ENCODE data around the gene NLGN4Y.

Gene NLGN4Y

GRCh38 chrY:14679181-14679580 lies 154.9 kb downstream of the NLGN4Y start:
- DNase-seq: no peak

DNA sequence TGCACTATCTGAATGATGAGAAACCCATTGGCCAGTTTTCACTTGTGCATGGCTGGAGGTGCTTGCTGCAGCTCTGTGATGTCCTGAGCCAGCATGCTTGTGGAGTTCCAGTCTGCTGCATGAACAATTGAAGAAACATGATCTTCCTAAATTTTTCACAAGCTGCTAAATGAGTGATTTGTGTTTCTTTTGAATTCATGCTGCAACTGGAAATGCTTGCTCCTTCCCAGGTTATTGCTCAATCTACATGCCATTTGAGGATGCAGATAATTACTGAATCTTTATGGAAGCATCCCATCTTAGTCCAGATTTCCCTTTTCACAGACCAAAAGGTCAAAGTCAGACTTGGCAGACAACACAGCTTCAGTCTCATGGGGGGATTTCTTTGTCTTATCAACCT lies 170.2 kb downstream of the NLGN4Y start:
- DNase-seq: no peak

GRCh38 chrY:14708158-14708557 lies 183.8 kb downstream of the NLGN4Y start:
- DNase-seq: no peak

- no peak for DNase-seq
Measured at GRCh38 chrY:14741596-14741995, 217.3 kb downstream of the NLGN4Y start.

GRCh38 chrY:14748329-14748728 lies 224.0 kb downstream of the NLGN4Y start:
- DNase-seq: no peak

- no peak for DNase-seq
Measured at GRCh38 chrY:14755571-14755970, 231.2 kb downstream of the NLGN4Y start.

- no peak for DNase-seq
Measured at GRCh38 chrY:14762903-14763302, 238.6 kb downstream of the NLGN4Y start.

DNA sequence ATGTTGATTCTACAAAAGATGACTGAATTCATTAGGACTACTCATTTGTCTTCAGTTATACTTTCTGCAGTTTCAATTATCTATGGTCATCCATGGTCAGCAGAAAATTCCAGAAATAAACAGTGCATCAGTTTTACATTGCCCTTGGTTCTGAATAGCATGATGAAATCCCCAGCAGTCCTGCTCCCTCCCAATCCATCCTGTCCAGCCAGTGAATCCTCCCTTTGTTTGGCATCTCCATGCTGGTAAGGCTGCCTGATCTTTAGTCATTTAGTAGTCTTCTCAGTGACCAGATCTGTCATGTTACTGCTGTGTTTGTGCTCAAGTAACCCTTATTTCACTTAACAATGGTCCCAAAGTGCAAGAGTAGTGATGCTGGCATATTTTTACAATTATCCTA lies 239.3 kb downstream of the NLGN4Y start:
- DNase-seq: no peak

DNA sequence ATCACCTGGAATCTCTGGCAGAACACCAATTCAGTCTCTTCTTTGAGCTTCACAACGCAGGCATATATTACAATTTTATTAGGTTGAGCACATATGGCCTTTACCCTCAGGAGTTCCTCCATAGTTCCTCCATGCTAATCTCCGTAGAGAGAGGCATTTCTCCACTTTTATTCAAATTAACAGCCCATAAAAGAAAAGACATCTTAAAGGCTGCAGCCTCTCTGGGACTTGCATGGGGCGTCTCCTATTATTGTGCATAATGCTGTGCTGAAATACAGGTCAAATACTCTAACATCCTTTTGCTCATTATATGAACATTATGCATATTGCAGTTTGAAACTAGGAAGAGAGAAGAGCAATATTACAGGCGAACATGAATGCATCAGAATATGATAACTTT lies 253.9 kb downstream of the NLGN4Y start:
- no peak for DNase-seq

DNA sequence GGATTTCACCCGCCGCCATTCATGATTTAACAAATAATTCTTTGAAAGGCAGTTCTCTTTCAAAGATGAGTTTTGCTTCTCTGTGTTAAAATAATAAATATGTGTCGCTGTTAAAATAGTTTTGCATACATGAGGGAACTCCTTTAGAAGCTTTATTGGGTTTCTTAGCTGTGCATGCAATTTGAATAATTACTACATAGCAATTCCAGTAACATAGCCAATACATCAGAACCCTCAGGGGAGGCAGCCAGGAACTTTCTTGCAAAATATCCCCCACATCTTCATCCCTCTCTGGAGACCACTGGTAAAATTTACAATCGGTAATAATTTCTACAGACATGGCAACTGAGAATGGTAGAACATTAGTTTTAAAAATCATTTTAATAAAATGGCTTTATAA lies 268.8 kb downstream of the NLGN4Y start:
- no peak for DNase-seq

DNA sequence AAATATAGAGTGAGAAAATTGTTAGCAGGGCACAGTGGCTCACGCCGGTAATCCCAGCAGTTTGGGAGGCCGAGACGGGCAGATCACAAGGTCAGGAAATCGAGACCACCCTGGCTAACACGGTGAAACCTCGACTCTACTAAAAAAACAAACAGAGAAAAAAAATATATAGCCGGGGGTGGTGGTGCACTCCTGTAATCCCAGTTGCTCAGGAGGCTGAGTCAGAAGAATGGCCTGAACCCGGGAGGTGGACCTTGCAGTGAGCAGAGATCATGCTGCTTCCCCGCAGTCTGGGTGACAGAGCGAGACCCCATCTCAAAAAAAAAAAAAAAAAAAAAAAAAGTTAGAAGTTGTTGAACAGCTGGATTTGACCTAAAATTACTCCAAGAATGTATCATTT lies 269.3 kb downstream of the NLGN4Y start:
- no peak for DNase-seq

- DNase-seq: no peak
Measured at GRCh38 chrY:14798010-14798409, 273.7 kb downstream of the NLGN4Y start.

GRCh38 chrY:14801096-14801495 lies 276.8 kb downstream of the NLGN4Y start:
- DNase-seq: no peak

- DNase-seq: no peak
Measured at GRCh38 chrY:14802125-14802524, 277.8 kb downstream of the NLGN4Y start.

DNA sequence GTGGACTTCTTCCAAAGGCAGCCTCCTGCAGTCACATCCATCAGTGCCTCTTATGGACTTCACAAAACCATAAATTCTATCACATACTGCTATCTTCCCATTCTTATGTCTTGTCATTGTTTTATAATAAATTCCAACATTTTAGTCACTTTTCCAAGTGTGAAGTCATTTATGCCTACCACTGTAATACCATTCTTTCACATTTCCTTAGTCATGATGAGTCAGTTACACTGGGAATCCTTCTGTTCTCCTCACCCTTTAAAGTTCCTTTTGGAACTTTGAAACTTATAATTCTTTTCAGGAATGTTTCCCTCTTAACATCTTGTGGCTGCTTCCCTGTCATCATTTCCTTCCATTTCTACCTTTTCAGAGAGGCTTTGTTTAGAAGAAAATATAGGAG lies 279.7 kb downstream of the NLGN4Y start:
- no peak for DNase-seq

DNA sequence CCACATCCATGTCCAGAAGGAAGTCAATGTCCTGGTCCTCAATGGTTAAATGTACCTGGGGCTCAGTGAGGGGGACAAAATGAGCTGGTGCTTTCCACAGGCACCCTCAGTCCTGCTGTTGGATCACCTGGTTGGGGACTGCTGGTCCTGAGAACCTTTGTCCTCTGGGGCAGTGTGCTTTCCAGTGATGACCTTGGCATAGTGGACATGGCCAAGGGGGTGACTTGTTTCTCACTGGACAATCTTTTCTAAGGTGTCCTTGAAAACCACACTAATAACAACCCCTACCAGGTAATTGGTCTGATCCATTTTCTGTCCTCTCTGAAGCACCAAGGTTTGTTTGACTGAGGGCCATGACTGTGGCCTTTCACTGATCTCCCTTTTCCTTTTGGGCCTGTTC lies 294.1 kb downstream of the NLGN4Y start:
- no peak for DNase-seq

GRCh38 chrY:14822201-14822600 lies 297.9 kb downstream of the NLGN4Y start:
- DNase-seq: no peak

DNA sequence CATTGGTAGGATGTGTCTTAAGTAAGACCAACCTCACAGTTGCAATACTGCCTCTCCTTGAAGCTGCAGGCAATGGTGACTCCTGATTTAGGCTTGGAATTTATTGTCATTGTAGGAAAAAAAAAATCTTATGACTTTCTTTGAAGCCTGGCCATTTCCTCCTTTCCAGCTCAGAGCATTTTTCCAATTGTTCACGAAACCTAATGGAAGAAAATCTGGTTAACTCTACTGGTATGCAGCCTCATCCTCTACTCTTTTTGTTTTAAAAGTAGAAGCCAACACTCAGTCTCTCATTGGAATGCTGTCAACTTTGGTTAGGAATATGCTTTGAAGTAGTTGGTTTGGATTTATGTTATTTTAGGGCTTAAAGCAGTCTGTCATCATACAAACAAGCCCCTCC lies 298.6 kb downstream of the NLGN4Y start:
- DNase-seq: no peak

- no peak for DNase-seq
Measured at GRCh38 chrY:14824583-14824982, 300.3 kb downstream of the NLGN4Y start.

GRCh38 chrY:14825728-14826127 lies 301.4 kb downstream of the NLGN4Y start:
- DNase-seq: no peak

- no peak for DNase-seq
Measured at GRCh38 chrY:14828531-14828930, 304.2 kb downstream of the NLGN4Y start.

- no peak for DNase-seq
Measured at GRCh38 chrY:14829366-14829885, 305.1 kb downstream of the NLGN4Y start.

DNA sequence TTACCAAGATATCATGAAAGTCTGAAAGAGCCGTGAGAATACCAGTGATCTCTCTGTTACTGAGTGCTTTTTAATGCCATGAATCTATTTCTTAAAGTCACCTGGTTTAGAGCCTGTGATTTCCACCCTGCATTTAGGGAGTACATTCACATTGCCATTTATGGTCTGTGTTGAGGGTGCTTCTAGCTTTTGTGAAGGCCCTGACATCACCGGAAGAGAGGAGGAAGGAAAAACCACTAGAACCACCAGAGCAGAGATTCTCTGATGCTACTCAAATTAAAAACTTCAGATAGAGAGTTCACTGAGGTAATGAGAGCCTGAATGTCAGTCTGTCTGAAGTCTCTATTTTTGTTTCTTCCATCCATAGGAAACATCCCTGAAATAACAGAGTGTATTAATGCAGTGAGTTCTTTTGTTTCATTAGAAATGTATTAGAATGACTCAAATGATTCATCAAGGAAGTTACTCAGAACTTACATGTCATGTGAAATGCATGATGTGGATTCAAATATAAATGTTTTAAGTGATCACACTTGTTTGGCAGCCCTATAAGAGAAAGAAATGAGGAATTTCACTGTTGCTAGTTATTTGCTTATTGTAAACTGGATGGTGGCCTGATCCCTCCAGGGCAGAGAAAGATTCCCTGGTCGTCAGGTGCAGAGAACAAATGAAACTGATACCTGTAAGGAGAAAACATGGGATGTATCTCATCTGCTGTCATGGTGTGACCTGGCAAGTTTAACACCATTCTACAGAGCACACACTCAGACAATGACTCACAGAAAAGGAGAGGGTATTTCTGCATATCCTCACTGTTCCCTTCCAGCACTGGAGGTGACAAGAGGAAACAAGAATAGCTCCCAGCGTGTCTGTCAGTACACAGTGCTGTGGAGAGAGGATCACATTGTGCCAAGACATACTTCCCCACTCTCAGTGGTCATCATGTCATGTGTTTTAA lies 310.1 kb downstream of the NLGN4Y start:
- no peak for DNase-seq

DNA sequence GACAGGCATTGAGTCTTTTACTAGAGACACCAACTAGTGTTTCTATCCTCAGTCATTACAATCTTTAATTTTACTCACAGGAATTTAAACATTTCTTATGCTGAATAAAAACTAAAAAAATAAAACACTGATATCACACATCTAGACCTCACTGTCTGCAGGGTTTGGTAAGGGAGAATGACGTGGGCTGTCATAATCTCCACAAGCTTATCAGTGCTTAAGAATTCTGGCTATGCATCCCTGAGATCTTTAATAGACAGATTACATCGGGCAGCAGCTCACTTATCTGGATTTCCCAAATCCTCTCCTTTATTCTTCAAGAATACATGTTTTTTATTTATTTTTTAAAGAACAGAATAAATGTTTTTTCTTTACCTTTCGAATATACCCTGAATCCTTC lies 313.1 kb downstream of the NLGN4Y start:
- DNase-seq: no peak

DNA sequence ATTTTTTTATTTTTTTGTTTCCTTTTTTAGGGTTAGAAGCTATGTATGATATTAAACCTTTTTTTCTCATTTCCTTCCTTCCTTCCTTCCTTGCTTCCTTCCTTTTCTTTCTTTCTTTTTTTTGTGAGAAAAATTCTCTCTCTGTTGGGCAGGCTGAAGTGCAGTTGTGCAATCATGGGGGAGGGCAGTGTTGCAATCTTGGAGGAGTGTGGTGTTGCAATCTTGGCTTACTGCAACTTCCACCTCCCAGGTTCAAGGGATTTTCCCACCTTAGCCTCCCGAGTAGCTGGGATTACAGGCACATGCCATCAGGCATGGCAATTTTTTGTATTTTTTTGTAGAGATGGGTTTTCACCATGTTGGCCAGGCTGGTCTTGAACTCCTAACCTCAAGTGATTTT lies 326.4 kb downstream of the NLGN4Y start:
- DNase-seq: no peak

Measured in activated CD8-positive, alpha-beta memory T cell treated with anti-CD3 and anti-CD28 coated beads for 24 hours (primary cell).